Kidney epithelial cell (primary cell): ENCODE measurements around the gene C22orf15. TPM values are rescaled to one million over a fixed set of nuclear protein-coding genes. Genes with fewer than 3 reads are reported as not detected.
"Not testable (repeated sequence)": the region's sequence is repeated elsewhere in the genome, so short reads cannot be mapped to it uniquely, and the experiment has no call there.

Experiments
- DNase-seq: peaks from one replicate; pipeline ENCODE4 v3.0.0-alpha.2; 2010; ENCODE audit warnings: low read depth
- H3K27me3 ChIP-seq: 2 replicates; pipeline ENCODE4 v1.6.0; 2011; ENCODE audit warnings: low read length; ENCODE audit not compliant: control insufficient read depth, insufficient read depth
- H3K36me3 ChIP-seq: 2 replicates; pipeline ENCODE4 v1.5.1; 2011; ENCODE audit warnings: low read length; ENCODE audit not compliant: control insufficient read depth, insufficient read depth
- H3K4me3 ChIP-seq: 2 replicates; pipeline ENCODE4 v1.5.1; 2011; ENCODE audit warnings: low read depth, mild to moderate bottlenecking, control low read depth, low read length
- CTCF ChIP-seq: IDR thresholded peaks from 2 replicates; pipeline ENCODE4 v1.5.1; 2011; ENCODE audit warnings: mild to moderate bottlenecking, moderate library complexity, low read length, control low read depth, inconsistent platforms; ENCODE audit not compliant: insufficient read depth, poor library complexity, severe bottlenecking
- total RNA-seq: library from RNA; depleted of rRNA; stranded (reverse); fragments of >200 nt; gene quantifications from 2 replicates; pipeline ENCODE4 v1.2.3, GENCODE V29; 2015

Gene C22orf15
- total RNA-seq, 1 donor from 2014 or later: not detected

DNA sequence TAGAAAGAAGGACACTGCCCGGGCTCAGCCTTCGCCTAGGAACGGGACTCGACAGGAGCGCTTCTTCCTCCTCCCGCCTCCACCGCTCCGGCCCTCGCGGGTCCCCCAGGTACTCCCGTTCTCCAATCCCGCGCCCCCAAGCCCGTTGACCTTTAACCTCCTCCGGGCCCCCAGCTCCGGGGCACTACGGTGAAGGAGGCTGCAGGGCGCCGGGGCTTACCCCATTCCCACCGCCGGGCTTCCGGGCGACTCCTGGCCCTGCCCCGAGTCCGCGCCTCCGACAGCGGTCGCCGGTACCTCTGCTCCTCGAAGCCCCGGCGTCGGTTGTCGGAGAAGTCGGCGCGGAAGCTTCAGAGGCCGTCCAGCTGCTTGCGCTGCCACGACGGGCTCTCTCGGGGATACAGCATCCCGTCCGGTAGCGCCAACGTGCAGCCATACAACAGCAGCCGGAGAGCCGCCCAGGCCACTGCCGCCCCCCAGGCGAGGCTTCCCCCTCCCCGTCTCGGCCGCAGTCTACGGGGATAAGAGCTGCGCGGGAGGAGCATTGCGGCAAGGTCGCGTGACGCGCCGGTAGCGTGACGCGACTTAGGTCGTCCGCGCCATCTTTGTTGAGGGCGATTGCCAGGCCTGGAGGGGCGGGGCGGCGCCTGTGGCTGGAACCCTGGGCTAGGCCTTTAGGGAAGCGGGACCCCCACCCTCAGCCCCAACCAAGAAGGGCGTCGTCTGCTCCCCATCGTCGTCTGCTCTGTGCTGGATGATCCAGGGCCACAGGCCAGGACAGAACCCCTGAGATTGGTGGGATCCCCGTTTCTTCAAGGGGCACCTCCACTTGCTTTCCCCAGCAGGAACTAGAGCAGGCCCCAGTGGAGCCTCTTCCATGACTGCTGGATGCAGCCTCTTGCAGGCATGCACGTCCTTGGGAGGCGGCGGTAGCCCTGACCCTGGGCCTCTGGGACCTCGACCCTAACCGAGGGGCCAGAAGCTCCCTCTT, 45.7 kb upstream of the C22orf15 start:
- DNase-seq: peak; percentile 18
- no peaks in the 10 kb centered on the region for H3K36me3 ChIP-seq
- no peak for TF ChIP-seq CTCF

DNA sequence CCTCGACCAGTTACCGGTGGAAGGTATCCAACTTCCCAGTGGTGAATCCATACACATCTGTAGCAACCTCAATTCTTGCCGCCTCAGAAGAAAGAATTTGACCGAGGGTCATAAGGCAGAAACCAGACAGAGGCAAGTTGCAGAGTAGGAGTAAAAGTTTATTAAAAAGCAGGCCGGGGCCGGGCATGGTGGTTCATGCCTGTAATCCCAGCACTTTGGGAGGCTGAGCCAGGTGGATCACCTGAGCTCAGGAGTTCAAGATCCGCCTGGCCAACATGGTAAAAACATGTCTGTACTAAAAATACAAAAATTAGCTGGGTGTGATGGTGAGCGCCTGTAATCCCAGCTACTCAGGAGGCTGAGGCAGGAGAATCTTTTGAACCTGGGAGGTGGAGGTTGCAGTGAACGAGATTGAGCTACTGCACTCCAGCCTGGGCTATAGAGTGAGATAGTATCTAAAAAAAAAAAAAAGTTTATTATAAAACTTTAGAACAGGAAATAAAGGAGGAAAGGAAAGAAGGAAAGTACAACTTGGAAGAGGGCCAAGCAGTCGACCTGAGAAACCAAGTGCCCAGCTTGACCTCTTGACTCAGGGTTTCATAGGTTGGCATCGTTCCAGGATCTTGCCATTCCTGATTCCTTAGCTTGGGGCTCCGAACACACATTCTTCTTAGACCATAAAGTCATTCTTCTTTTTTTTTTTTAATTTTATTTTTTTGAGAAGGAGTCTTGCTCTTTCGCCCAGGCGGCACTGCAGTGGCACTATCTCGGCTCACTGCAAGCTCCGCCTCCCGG, 44.2 kb upstream of the C22orf15 start:
- DNase-seq: no peak
- Histone ChIP-seq H3K36me3 (no peaks in the 10 kb centered on the region), H3K27me3 (no peaks in the 10 kb centered on the region), H3K4me3 (no peak overlapping the region)
- TF ChIP-seq CTCF: no peak

More for the DNA sequence above, 45.7 kb upstream of the C22orf15 start:
- Histone ChIP-seq H3K27me3 (no peaks in the 10 kb centered on the region), H3K4me3 (peak overlapping the region; percentile 72)

DNA sequence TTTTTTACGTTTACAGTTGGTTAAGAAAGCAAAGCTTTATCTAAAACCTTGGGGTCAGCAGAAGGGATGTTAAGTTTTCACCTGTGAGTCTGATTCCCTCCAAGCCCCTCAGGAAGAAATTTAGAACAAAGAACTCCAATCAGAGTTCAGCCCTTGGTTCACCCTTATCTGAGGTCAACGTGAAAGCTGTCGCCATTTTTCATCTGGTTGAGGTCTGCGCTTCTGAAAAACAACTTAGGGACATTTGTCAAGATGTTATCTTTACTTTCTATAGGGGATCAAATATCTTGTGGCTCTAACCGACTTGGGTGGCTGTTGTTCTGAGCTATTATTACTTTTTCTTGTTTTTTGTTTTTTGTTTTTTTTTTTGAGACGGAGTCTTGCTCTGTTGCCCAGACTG, 41.9 kb upstream of the C22orf15 start:
- Histone ChIP-seq H3K4me3 (no peak overlapping the region), H3K27me3 (no peaks in the 10 kb centered on the region), H3K36me3 (no peaks in the 10 kb centered on the region)
- DNase-seq: no peak
- TF ChIP-seq CTCF: no peak

DNA sequence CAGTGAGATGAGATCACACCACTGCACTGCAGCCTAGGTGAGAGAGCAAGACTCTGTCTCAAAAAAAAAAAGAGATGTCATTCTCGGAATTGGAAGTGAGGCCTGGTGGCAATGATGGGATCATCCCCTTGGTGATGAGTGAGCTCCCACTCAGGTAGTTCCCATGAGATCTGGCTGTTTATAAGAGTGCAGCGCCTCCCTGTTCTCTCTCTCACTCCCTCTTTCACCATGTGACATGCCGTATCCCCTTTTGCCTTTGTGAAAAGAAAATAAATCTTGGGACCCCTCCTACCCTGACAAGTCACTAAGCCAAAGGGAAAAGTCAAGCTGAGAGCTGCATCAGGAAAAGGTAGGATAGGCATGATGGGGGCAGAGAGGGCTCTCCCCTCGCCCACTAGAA, 40.6 kb upstream of the C22orf15 start:
- no peaks in the 10 kb centered on the region for H3K27me3 ChIP-seq
- no peaks in the 10 kb centered on the region for H3K36me3 ChIP-seq
- no peak for TF ChIP-seq CTCF
- H3K4me3 ChIP-seq: no peak overlapping the region
- DNase-seq: no peak

DNA sequence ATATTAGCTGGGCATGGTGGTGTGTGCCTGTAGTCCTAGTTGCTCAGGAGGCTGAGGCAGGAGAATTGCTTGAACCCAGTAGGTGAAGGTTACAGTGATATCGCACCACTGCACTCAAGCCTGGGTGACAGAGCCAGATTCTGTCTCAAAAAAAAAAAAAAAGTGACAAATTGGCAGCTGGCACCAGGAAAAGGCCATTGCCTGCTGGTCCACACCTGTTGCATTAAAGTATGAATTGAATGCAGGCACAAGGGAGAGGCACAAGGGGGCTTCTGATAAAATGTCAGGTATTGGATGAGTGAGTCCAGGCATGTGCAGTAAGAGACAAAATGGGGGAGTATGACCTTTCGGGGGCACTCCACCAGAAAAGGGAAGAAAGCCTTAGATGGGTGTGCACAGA, 40.1 kb upstream of the C22orf15 start:
- Histone ChIP-seq H3K4me3 (no peak overlapping the region), H3K27me3 (no peaks in the 10 kb centered on the region), H3K36me3 (no peaks in the 10 kb centered on the region)
- DNase-seq: no peak
- TF ChIP-seq CTCF: no peak

GRCh38 chr22:23728108-23728507, 34.7 kb upstream of the C22orf15 start:
- not testable (repeated sequence) for H3K4me3 ChIP-seq, H3K27me3 ChIP-seq, H3K36me3 ChIP-seq, DNase-seq
